ENCODE results near the gene SETX.

DNA sequence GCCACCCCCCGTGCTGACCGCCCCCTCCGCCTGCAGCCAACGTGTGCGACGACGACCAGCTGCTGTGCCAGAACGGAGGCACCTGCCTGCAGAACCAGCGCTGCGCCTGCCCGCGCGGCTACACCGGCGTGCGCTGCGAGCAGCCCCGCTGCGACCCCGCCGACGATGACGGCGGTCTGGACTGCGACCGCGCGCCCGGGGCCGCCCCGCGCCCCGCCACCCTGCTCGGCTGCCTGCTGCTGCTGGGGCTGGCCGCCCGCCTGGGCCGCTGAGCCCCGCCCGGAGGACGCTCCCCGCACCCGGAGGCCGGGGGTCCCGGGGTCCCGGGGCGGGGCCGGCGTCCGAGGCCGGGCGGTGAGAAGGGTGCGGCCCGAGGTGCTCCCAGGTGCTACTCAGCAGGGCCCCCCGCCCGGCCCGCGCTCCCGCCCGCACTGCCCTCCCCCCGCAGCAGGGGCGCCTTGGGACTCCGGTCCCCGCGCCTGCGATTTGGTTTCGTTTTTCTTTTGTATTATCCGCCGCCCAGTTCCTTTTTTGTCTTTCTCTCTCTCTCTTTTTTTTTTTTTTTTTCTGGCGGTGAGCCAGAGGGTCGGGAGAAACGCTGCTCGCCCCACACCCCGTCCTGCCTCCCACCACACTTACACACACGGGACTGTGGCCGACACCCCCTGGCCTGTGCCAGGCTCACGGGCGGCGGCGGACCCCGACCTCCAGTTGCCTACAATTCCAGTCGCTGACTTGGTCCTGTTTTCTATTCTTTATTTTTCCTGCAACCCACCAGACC is 112.8 kb downstream of the SETX start:
- TF ChIP-seq POLR2A (IDR thresholded peaks at IDR 0.05; ENCODE audit: extremely low read depth, insufficient read length) (no peak), MYC (IDR thresholded peaks at IDR 0.05; ENCODE audit: low read depth, low read length) (no peak)
- TF ChIP-seq, protein P1, sequence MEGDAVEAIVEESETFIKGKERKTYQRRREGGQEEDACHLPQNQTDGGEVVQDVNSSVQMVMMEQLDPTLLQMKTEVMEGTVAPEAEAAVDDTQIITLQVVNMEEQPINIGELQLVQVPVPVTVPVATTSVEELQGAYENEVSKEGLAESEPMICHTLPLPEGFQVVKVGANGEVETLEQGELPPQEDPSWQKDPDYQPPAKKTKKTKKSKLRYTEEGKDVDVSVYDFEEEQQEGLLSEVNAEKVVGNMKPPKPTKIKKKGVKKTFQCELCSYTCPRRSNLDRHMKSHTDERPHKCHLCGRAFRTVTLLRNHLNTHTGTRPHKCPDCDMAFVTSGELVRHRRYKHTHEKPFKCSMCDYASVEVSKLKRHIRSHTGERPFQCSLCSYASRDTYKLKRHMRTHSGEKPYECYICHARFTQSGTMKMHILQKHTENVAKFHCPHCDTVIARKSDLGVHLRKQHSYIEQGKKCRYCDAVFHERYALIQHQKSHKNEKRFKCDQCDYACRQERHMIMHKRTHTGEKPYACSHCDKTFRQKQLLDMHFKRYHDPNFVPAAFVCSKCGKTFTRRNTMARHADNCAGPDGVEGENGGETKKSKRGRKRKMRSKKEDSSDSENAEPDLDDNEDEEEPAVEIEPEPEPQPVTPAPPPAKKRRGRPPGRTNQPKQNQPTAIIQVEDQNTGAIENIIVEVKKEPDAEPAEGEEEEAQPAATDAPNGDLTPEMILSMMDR (IDR thresholded peaks at IDR 0.05; ENCODE audit: low read depth, low read length), result no peak
- TF ChIP-seq, protein P2, sequence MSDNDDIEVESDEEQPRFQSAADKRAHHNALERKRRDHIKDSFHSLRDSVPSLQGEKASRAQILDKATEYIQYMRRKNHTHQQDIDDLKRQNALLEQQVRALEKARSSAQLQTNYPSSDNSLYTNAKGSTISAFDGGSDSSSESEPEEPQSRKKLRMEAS (IDR thresholded peaks at IDR 0.05; ENCODE audit: low read depth, low read length), result no peak
